Endodermal cell (in vitro differentiated cells): ENCODE results near the gene SAMD14. TPM values are rescaled to one million over a fixed set of nuclear protein-coding genes. Genes with fewer than 3 reads are reported as not detected.

Source experiments
- DNase-seq: peaks from one replicate; pipeline ENCODE4 v3.0.0-alpha.2; 2017
- H3K27ac ChIP-seq: 2 replicates; pipeline ENCODE4 v1.5.1; 2013; ENCODE audit warnings: mild to moderate bottlenecking, low read depth, low read length, moderate library complexity
- H3K27me3 ChIP-seq: 2 replicates; pipeline ENCODE4 v1.6.1; 2013; ENCODE audit warnings: mild to moderate bottlenecking, low read length, moderate library complexity; ENCODE audit not compliant: insufficient read depth, control insufficient read depth, poor library complexity, severe bottlenecking
- H3K36me3 ChIP-seq: 2 replicates; pipeline ENCODE4 v1.7.0; 2013; ENCODE audit warnings: mild to moderate bottlenecking, low read length, moderate library complexity; ENCODE audit not compliant: control insufficient read depth, insufficient read depth
- H3K4me1 ChIP-seq: one replicate; pipeline ENCODE4 v1.7.0; 2013; ENCODE audit warnings: low read length; ENCODE audit not compliant: control insufficient read depth, insufficient read depth
- H3K4me3 ChIP-seq: 2 replicates; pipeline ENCODE4 v1.5.1; 2013; ENCODE audit warnings: mild to moderate bottlenecking, low read length, moderate library complexity
- H3K9ac ChIP-seq: 2 replicates; pipeline ENCODE4 v1.6.1; 2013; ENCODE audit warnings: mild to moderate bottlenecking, low read length, moderate library complexity; ENCODE audit not compliant: poor library complexity, severe bottlenecking; ENCODE audit errors: extremely low read depth
- H3K9me3 ChIP-seq: 2 replicates; pipeline ENCODE4 v1.6.1; 2013; ENCODE audit warnings: mild to moderate bottlenecking, low read length, moderate library complexity; ENCODE audit not compliant: control insufficient read depth
- H3K27ac Mint-ChIP-seq: 2 replicates; pipeline ENCODE4 v1.8.0; 2020; ENCODE audit warnings: mixed read lengths
- H3K27me3 Mint-ChIP-seq: 2 replicates; pipeline ENCODE4 v1.8.0; 2021; ENCODE audit warnings: mild to moderate bottlenecking, mixed read lengths; ENCODE audit not compliant: insufficient read depth
- H3K36me3 Mint-ChIP-seq: 2 replicates; pipeline ENCODE4 v1.8.0; 2020; ENCODE audit warnings: low read depth, mixed read lengths
- H3K4me1 Mint-ChIP-seq: 2 replicates; pipeline ENCODE4 v1.8.0; 2020; ENCODE audit warnings: mixed read lengths
- H3K4me3 Mint-ChIP-seq: 2 replicates; pipeline ENCODE4 v1.8.0; 2020; ENCODE audit warnings: mild to moderate bottlenecking, moderate library complexity, mixed read lengths
- H3K9me3 Mint-ChIP-seq: 2 replicates; pipeline ENCODE4 v1.8.0; 2020; ENCODE audit warnings: mild to moderate bottlenecking, mixed read lengths
- CTCF ChIP-seq: fragments of 200-600 bp; sonication (generic); conservative IDR thresholded peaks from 2 replicates; pipeline ENCODE4 v1.5.0; 2021; ENCODE audit warnings: antibody characterized with exemption, mild to moderate bottlenecking
- WGBS, 2 experiments: methylation state at CpG; one replicate each; pipeline versions ENCODE4 v1.1.5 to v1.1.7; 2013; ENCODE audit warnings: missing lambda C conversion rate in 2 of 2, mixed read lengths in 1 of 2; ENCODE audit not compliant: insufficient coverage in 1 of 2, insufficient read length in 1 of 2; 5-methylcytosine and 5-hydroxymethylcytosine counted together
- total RNA-seq, 2 donors: library from RNA; stranded (reverse); fragmentation: NEBNext Ultra II Directional in 1 of 2; extraction: Animal tissue kit (Norgen Biotek cat#: 25700) in 1 of 2; gene quantifications; 2 replicates in 1 of 2; 3 replicates in 1 of 2; pipeline ENCODE4 v1.2.1, GENCODE V29; 2021

SAMD14 gene
- total RNA-seq, 2 donors from 2014 or later = 9.5 to 23.2 TPM

GRCh38 chr17:50176559-50177357 is 46.8 kb upstream of the SAMD14 start:
- Histone ChIP-seq H3K9ac (no peak overlapping the region), H3K27me3 (no peaks in the 10 kb centered on the region), H3K4me3 (no peak overlapping the region), H3K4me1 (peaks cover 3% of the 10 kb centered on the region), H3K9me3 (no peaks in the 10 kb centered on the region), H3K36me3 (no peaks in the 10 kb centered on the region), H3K27ac (no peak overlapping the region)
- Mint-ChIP-seq H3K27ac (no peak overlapping the region), H3K27me3 (no peaks in the 10 kb centered on the region), H3K36me3 (no peaks in the 10 kb centered on the region), H3K4me1 (peaks cover 15% of the 10 kb centered on the region), H3K9me3 (no peaks in the 10 kb centered on the region), H3K4me3 (no peak overlapping the region)
- TF ChIP-seq CTCF = peak; percentile 54
- DNase-seq = peak; percentile 78
- WGBS, 2 experiments = 93% methylated on average over 13 to 20 of the region's 20 CpGs

GRCh38 chr17:50175035-50175807 is 45.3 kb upstream of the SAMD14 start:
- H3K36me3 ChIP-seq = no peaks in the 10 kb centered on the region
- H3K4me3 ChIP-seq = no peak overlapping the region
- TF ChIP-seq CTCF = no peak
- no peaks in the 10 kb centered on the region for H3K27me3 ChIP-seq
- peaks cover 3% of the 10 kb centered on the region for H3K4me1 ChIP-seq
- H3K9me3 Mint-ChIP-seq = no peaks in the 10 kb centered on the region
- no peak overlapping the region for H3K4me3 Mint-ChIP-seq
- no peak overlapping the region for H3K27ac Mint-ChIP-seq
- WGBS, 2 experiments = 95 to 98% methylated on average over 10 to 16 of the region's 16 CpGs
- H3K4me1 Mint-ChIP-seq = peaks cover 15% of the 10 kb centered on the region
- no peaks in the 10 kb centered on the region for H3K36me3 Mint-ChIP-seq
- no peaks in the 10 kb centered on the region for H3K9me3 ChIP-seq
- no peak for DNase-seq
- H3K27me3 Mint-ChIP-seq = no peaks in the 10 kb centered on the region
- no peak overlapping the region for H3K9ac ChIP-seq
- no peak overlapping the region for H3K27ac ChIP-seq

GRCh38 chr17:50174444-50174843 is 44.5 kb upstream of the SAMD14 start:
- H3K36me3 Mint-ChIP-seq = no peaks in the 10 kb centered on the region
- no peaks in the 10 kb centered on the region for H3K9me3 Mint-ChIP-seq
- Histone ChIP-seq H3K4me1 (peaks cover 3% of the 10 kb centered on the region), H3K27me3 (no peaks in the 10 kb centered on the region), H3K27ac (no peak overlapping the region), H3K4me3 (no peak overlapping the region), H3K36me3 (no peaks in the 10 kb centered on the region), H3K9me3 (no peaks in the 10 kb centered on the region), H3K9ac (no peak overlapping the region)
- DNase-seq = no peak
- no peak overlapping the region for H3K27ac Mint-ChIP-seq
- peaks cover 15% of the 10 kb centered on the region for H3K4me1 Mint-ChIP-seq
- 80 to 90% methylated on average over 2 to 6 of the region's 6 CpGs for WGBS, 2 experiments
- no peak for TF ChIP-seq CTCF
- H3K4me3 Mint-ChIP-seq = no peak overlapping the region
- H3K27me3 Mint-ChIP-seq = no peaks in the 10 kb centered on the region
